ENCODE data around the gene CUL9. TPM values are rescaled to one million over a fixed set of nuclear protein-coding genes. Genes with fewer than 3 reads are reported as not detected.

The CUL9 gene
- total and polyA plus RNA-seq, 11 donors = 6.5 to 22.3 (median 12.5) TPM

GRCh38 chr6:43219814-43220213 is 37.8 kb downstream of the CUL9 start:
- no peak for ATAC-seq
- WGBS, 4 donors = 80 to 93% (median 92%) methylated on average over 7 of the region's 7 CpGs
- H3K27ac ChIP-seq = no peak overlapping the region

GRCh38 chr6:43220439-43220951 is 38.5 kb downstream of the CUL9 start:
- 91 to 93% (median 92%) methylated on average over 9 to 16 of the region's 16 CpGs for WGBS, 4 donors
- intact Hi-C loops (cut with DNase I) = no loop called here
- no peaks in the 10 kb centered on the region for H3K27me3 ChIP-seq
- H3K27ac ChIP-seq = no peak overlapping the region
- no peaks in the 10 kb centered on the region for H3K9me3 ChIP-seq
- no peak for ATAC-seq
- H3K4me3 ChIP-seq = no peak overlapping the region
- H3K36me3 ChIP-seq = peaks cover 0 to 55% (median 41%) of the 10 kb centered on the region in 9 donors
- peaks cover 0 to 19% (median 0%) of the 10 kb centered on the region in 12 donors for H3K4me1 ChIP-seq
- TF ChIP-seq POLR2A (IDR thresholded peaks at IDR 0.05) = no peak
- TF ChIP-seq CTCF (IDR thresholded peaks at IDR 0.05) = no peak
- peak in 1 of 5 donors; percentile 43 for DNase-seq

More at GRCh38 chr6:43219814-43220213, 37.8 kb downstream of the CUL9 start:
- H3K4me3 ChIP-seq = no peak overlapping the region
- H3K27me3 ChIP-seq = no peaks in the 10 kb centered on the region
- TF ChIP-seq POLR2A (IDR thresholded peaks at IDR 0.05) (no peak), CTCF (IDR thresholded peaks at IDR 0.05) (no peak)
- H3K9me3 ChIP-seq = no peaks in the 10 kb centered on the region
- peak in 1 of 5 donors; percentile 1 for DNase-seq
- peaks cover 0 to 13% (median 0%) of the 10 kb centered on the region in 12 donors for H3K4me1 ChIP-seq
- H3K36me3 ChIP-seq = peaks cover 0 to 59% (median 48%) of the 10 kb centered on the region in 9 donors
- intact Hi-C loops (cut with DNase I) = no loop called here

- 81 to 89% (median 83%) methylated on average over 15 to 20 of the region's 20 CpGs for WGBS, 4 donors
- Histone ChIP-seq H3K27ac (no peak overlapping the region), H3K4me1 (peaks cover 0 to 20% (median 0%) of the 10 kb centered on the region in 12 donors), H3K4me3 (no peak overlapping the region), H3K27me3 (no peaks in the 10 kb centered on the region), H3K9me3 (no peaks in the 10 kb centered on the region), H3K36me3 (peaks cover 0 to 47% (median 33%) of the 10 kb centered on the region in 9 donors)
- ATAC-seq = peak; percentile 21 to 33 (median 30)
- TF ChIP-seq POLR2A (IDR thresholded peaks at IDR 0.05) = no peak
- peak in 2 of 5 donors; percentile 28 to 40 for DNase-seq
- intact Hi-C loops (cut with DNase I) = no loop called here
Observed at GRCh38 chr6:43221046-43221972, 39.3 kb downstream of the CUL9 start.

GRCh38 chr6:43222418-43223059 is 40.5 kb downstream of the CUL9 start:
- H3K27me3 ChIP-seq = no peaks in the 10 kb centered on the region
- peaks cover 0 to 35% (median 21%) of the 10 kb centered on the region in 9 donors for H3K36me3 ChIP-seq

More at GRCh38 chr6:43222418-43223059, 40.5 kb downstream of the CUL9 start:
- no peak for TF ChIP-seq POLR2A (IDR thresholded peaks at IDR 0.05)
- no peak for TF ChIP-seq CTCF (IDR thresholded peaks at IDR 0.05)
- no peak for ATAC-seq
- Histone ChIP-seq H3K4me3 (no peak overlapping the region), H3K4me1 (peaks cover 0 to 22% (median 0%) of the 10 kb centered on the region in 12 donors), H3K9me3 (no peaks in the 10 kb centered on the region), H3K27ac (no peak overlapping the region)
- DNase-seq = peak in 2 of 5 donors; percentile 23 to 46
- intact Hi-C loops (cut with DNase I) = no loop called here
- 88 to 96% (median 92%) methylated on average over 14 to 15 of the region's 15 CpGs for WGBS, 4 donors
